ENCODE results near the gene PLPPR1.

- no peak for TF ChIP-seq POLR2A (IDR thresholded peaks at IDR 0.05)
- TF ChIP-seq CTCF (IDR thresholded peaks at IDR 0.05 in 8 of 11, conservative IDR thresholded peaks at IDR 0.05 in 3 of 11) = no peak
Observed at GRCh38 chr9:101131326-101131725, 102.8 kb downstream of the PLPPR1 start.
